H1 (cell line): ENCODE results near the gene PRDM5. TPM values are rescaled to one million over a fixed set of nuclear protein-coding genes. Genes with fewer than 3 reads are reported as not detected.

ENCODE experiments used
- CTCF ChIA-PET: fragments of 300-600 bp; sonication (Branson Sonifier 250); formaldehyde crosslinking; loops from one replicate; lab custom pipeline; 2021; ENCODE audit not compliant: partially characterized antibody; lab: Charles Lee
- POLR2A ChIA-PET: fragments of 300-600 bp; sonication (Branson Sonifier 250); formaldehyde crosslinking; loops from one replicate; lab custom pipeline; 2021; ENCODE audit warnings: inconsistent platforms; ENCODE audit not compliant: partially characterized antibody; lab: Charles Lee
- DNase-seq, 2 experiments: peaks; one replicate each; pipeline versions ENCODE4 v3.0.0 to v3.0.0-alpha.2; 2010 to 2022; ENCODE audit warnings: low spot score in 2 of 2, low read depth in 1 of 2, mixed read lengths in 1 of 2
- FAIRE-seq: peaks from 2 replicates; lab custom pipeline; 2011; peaks lifted over from hg19 to GRCh38; lab: Jason Lieb, UNC
- H2AFZ ChIP-seq: 2 replicates; pipeline ENCODE4 v1.8.1; 2012; ENCODE audit warnings: low read length, inconsistent platforms
- H2AK5ac ChIP-seq: 2 replicates; pipeline ENCODE4 v1.6.1; 2013; ENCODE audit warnings: low read depth, low read length
- H2BK120ac ChIP-seq: replicated peaks from 2 replicates; pipeline ENCODE3; 2013; ENCODE audit warnings: low read depth, low read length, inconsistent platforms
- H2BK12ac ChIP-seq: 2 replicates; pipeline ENCODE4 v1.6.1; 2013; ENCODE audit warnings: low read depth, low read length
- H2BK15ac ChIP-seq: 2 replicates; pipeline ENCODE4 v1.6.1; 2013; ENCODE audit warnings: low read length
- H2BK20ac ChIP-seq: 2 replicates; pipeline ENCODE4 v1.6.1; 2013; ENCODE audit warnings: low read length
- H2BK5ac ChIP-seq: 2 replicates; pipeline ENCODE4 v1.6.1; 2013; ENCODE audit warnings: low read depth, low read length
- H3K14ac ChIP-seq: 2 replicates; pipeline ENCODE4 v1.6.1; 2013; ENCODE audit warnings: inconsistent platforms; ENCODE audit not compliant: insufficient read length
- H3K18ac ChIP-seq: 2 replicates; pipeline ENCODE4 v1.6.1; 2013; ENCODE audit warnings: low read length; ENCODE audit errors: extremely low read depth
- H3K23ac ChIP-seq: 2 replicates; pipeline ENCODE4 v1.6.1; 2013; ENCODE audit warnings: inconsistent platforms; ENCODE audit not compliant: insufficient read length
- H3K23me2 ChIP-seq: 2 replicates; pipeline ENCODE4 v1.6.1; 2013; ENCODE audit warnings: low read depth, low read length
- H3K27ac ChIP-seq: 2 replicates; pipeline ENCODE4 v1.6.1; 2011; ENCODE audit warnings: low read depth, low read length, inconsistent platforms
- H3K27me3 ChIP-seq, 4 experiments: replicated peaks in 1 of 4; 1 replicate in 1 of 4; 2 replicates in 3 of 4; pipeline versions ENCODE4 v1.6.1 to v1.8.1; 2011 to 2013; ENCODE audit warnings: low read length in 3 of 4, mild to moderate bottlenecking in 3 of 4, inconsistent platforms in 2 of 4, mixed read lengths in 2 of 4, moderate library complexity in 1 of 4; ENCODE audit not compliant: control insufficient read depth in 3 of 4, insufficient read depth in 3 of 4; ENCODE audit errors: extremely low read depth in 1 of 4
- H3K36me3 ChIP-seq, 4 experiments: 2 replicates each; pipeline versions ENCODE4 v1.6.1 to v1.8.1; 2011 to 2013; ENCODE audit warnings: mild to moderate bottlenecking in 4 of 4, low read length in 3 of 4, moderate library complexity in 2 of 4, control low read depth in 1 of 4, inconsistent platforms in 1 of 4; ENCODE audit not compliant: insufficient read depth in 4 of 4, control insufficient read depth in 2 of 4
- H3K4ac ChIP-seq: replicated peaks from 2 replicates; pipeline ENCODE3; 2013; ENCODE audit warnings: low read length, low read depth, mixed read lengths, inconsistent platforms; ENCODE audit not compliant: insufficient read length
- H3K4me1 ChIP-seq, 4 experiments: replicated peaks in 1 of 4; 1 replicate in 1 of 4; 2 replicates in 3 of 4; pipeline versions ENCODE4 v1.6.1 to v1.8.1; 2011 to 2013; ENCODE audit warnings: low read length in 3 of 4, inconsistent platforms in 2 of 4, mixed read lengths in 1 of 4; ENCODE audit not compliant: insufficient read depth in 4 of 4, control insufficient read depth in 3 of 4
- H3K4me2 ChIP-seq, 2 experiments: 2 replicates each; pipeline versions ENCODE4 v1.6.1 to v1.8.1; 2011 to 2013; ENCODE audit warnings: low read depth in 2 of 2, low read length in 2 of 2, control low read depth in 1 of 2, inconsistent platforms in 1 of 2, mild to moderate bottlenecking in 1 of 2; ENCODE audit not compliant: insufficient read depth in 1 of 2
- H3K4me3 ChIP-seq, 4 experiments: fragments of 200-600, 300-600 bp in 1 of 4; sonication (generic), shearing (Covaris generic), sonication (Bioruptor Twin) in 1 of 4; 2 replicates each; pipeline versions ENCODE4 v1.5.1 to v1.8.1; 2011 to 2016; ENCODE audit warnings: low read length in 4 of 4, low read depth in 3 of 4, control low read depth in 2 of 4, inconsistent platforms in 2 of 4, mild to moderate bottlenecking in 2 of 4, mixed read lengths in 1 of 4, moderate library complexity in 1 of 4; ENCODE audit not compliant: insufficient read depth in 2 of 4; ENCODE audit errors: extremely low read depth in 1 of 4
- H3K56ac ChIP-seq: replicated peaks from 2 replicates; pipeline ENCODE3; 2013; ENCODE audit warnings: low read depth, mild to moderate bottlenecking, mixed read lengths, low read length, inconsistent platforms; ENCODE audit not compliant: insufficient read length
- H3K79me1 ChIP-seq: 2 replicates; pipeline ENCODE4 v1.6.1; 2013; ENCODE audit warnings: low read depth, low read length, control low read depth
- H3K79me2 ChIP-seq, 2 experiments: 2 replicates each; pipeline versions ENCODE4 v1.6.1 to v1.8.1; 2012 to 2013; ENCODE audit warnings: low read length in 2 of 2, mild to moderate bottlenecking in 2 of 2, inconsistent platforms in 1 of 2; ENCODE audit not compliant: insufficient read depth in 2 of 2, control insufficient read depth in 1 of 2
- H3K9ac ChIP-seq, 4 experiments: replicated peaks in 1 of 4; 1 replicate in 1 of 4; 2 replicates in 3 of 4; pipeline versions ENCODE4 v1.6.1 to v1.8.1; 2011 to 2013; ENCODE audit warnings: low read depth in 3 of 4, low read length in 3 of 4, control low read depth in 2 of 4, mild to moderate bottlenecking in 2 of 4, moderate library complexity in 2 of 4, inconsistent platforms in 1 of 4; ENCODE audit errors: extremely low read depth in 1 of 4
- H3K9me3 ChIP-seq, 2 experiments: 2 replicates each; pipeline versions ENCODE4 v1.6.1 to v1.8.1; 2012 to 2013; ENCODE audit warnings: mild to moderate bottlenecking in 2 of 2, moderate library complexity in 2 of 2, control low read depth in 1 of 2, inconsistent platforms in 1 of 2, low read depth in 1 of 2, low read length in 1 of 2, mixed read lengths in 1 of 2; ENCODE audit not compliant: insufficient read depth in 2 of 2
- H4K20me1 ChIP-seq, 2 experiments: replicated peaks in 1 of 2; 2 replicates each; pipeline versions ENCODE3 to v1.8.1; 2011 to 2013; ENCODE audit warnings: inconsistent platforms in 2 of 2, low read length in 2 of 2, mild to moderate bottlenecking in 1 of 2; ENCODE audit not compliant: insufficient read depth in 2 of 2, control insufficient read depth in 1 of 2
- H4K5ac ChIP-seq: 2 replicates; pipeline ENCODE4 v1.6.1; 2013; ENCODE audit warnings: low read length, low read depth, mixed read lengths, inconsistent platforms; ENCODE audit not compliant: insufficient read length
- H4K8ac ChIP-seq: 2 replicates; pipeline ENCODE4 v1.8.0; 2013; ENCODE audit warnings: mild to moderate bottlenecking, moderate library complexity, low read length, inconsistent platforms; ENCODE audit not compliant: insufficient read depth; ENCODE audit errors: extremely low read depth
- H4K91ac ChIP-seq: replicated peaks from 2 replicates; pipeline ENCODE3; 2013; ENCODE audit warnings: low read length, mixed read lengths, inconsistent platforms; ENCODE audit not compliant: insufficient read length
- ATF3 ChIP-seq: IDR thresholded peaks from 2 replicates; pipeline ENCODE4 v1.6.1; 2011; ENCODE audit warnings: low read depth, mild to moderate bottlenecking, low read length; ENCODE audit not compliant: insufficient read depth
- BCL11A ChIP-seq, 2 experiments: IDR thresholded peaks; one replicate each; pipeline ENCODE4 v1.6.1; 2011; ENCODE audit warnings: low read depth in 2 of 2, low read length in 2 of 2, mild to moderate bottlenecking in 2 of 2
- HDAC2 ChIP-seq, 2 experiments: fragments of 300-600 bp in 1 of 2; sonication (generic) in 1 of 2; IDR thresholded peaks; 2 replicates each; pipeline ENCODE4 v1.6.1; 2011 to 2012; ENCODE audit warnings: low read depth in 2 of 2, low read length in 2 of 2, mild to moderate bottlenecking in 2 of 2, moderate library complexity in 2 of 2, borderline replicate concordance in 1 of 2, inconsistent platforms in 1 of 2
- MAFK ChIP-seq: IDR thresholded peaks from 2 replicates; pipeline ENCODE4 v1.6.1; 2012; ENCODE audit warnings: low read depth, mild to moderate bottlenecking, improper control_type of control experiment, low read length
- SP1 ChIP-seq: IDR thresholded peaks from 2 replicates; pipeline ENCODE4 v1.6.1; 2011; ENCODE audit warnings: low read depth, low read length
- YY1 ChIP-seq: IDR thresholded peaks from 2 replicates; pipeline ENCODE4 v1.6.1; 2011; ENCODE audit warnings: low read depth, mild to moderate bottlenecking, low read length
- WGBS, 2 experiments: shearing (Covaris generic) in 1 of 2; methylation state at CpG; one replicate each; pipeline versions ENCODE4 v1.1.6 to v1.1.7; 2013 to 2015; ENCODE audit warnings: low lambda C conversion rate in 2 of 2, mixed read lengths in 2 of 2, inconsistent platforms in 1 of 2, low coverage in 1 of 2, missing lambda C conversion rate in 1 of 2; ENCODE audit not compliant: insufficient replicate concordance in 2 of 2, insufficient coverage in 1 of 2, insufficient read length in 1 of 2; ENCODE audit errors: extremely low coverage in 1 of 2, missing lambda C conversion rate in 1 of 2; 5-methylcytosine and 5-hydroxymethylcytosine counted together
- polyA plus RNA-seq, 7 experiments: library from polyadenylated mRNA; depleted of rRNA in 3 of 7; stranded (reverse) in 5 of 7; unstranded in 2 of 7; fragments of >200 nt in 5 of 7; fragments of 200-250 nt in 2 of 7; gene quantifications; 1 replicate in 5 of 7; 2 replicates in 1 of 7; 4 replicates in 1 of 7; pipeline versions ENCODE4 v1.2.1 to v1.2.3, GENCODE V29; 2011 to 2013; ENCODE audit warnings: missing spikeins in 2 of 7, mixed read lengths in 2 of 7
- total RNA-seq: library from RNA; stranded (reverse); fragmentation: NEBNext Ultra II Directional; extraction: Animal tissue kit (Norgen Biotek cat#: 25700); gene quantifications from 2 replicates; pipeline ENCODE4 v1.2.1, GENCODE V29; 2021

The PRDM5 gene
- total and polyA plus RNA-seq, 2 of the 8 experiments (the other 6 are each of a cell fraction or from before 2014, with no cell fraction given) = 8.2 to 23.4 TPM

GRCh38 chr4:120926358-120927025 lies 4.0 kb upstream of the PRDM5 start:
- Histone ChIP-seq H2BK20ac (no peak overlapping the region), H3K36me3 (no peaks in the 10 kb centered on the region), H3K27me3 (no peaks in the 10 kb centered on the region; a peak in 2 of 7 replicates), H3K9ac (no peak overlapping the region), H2AFZ (no peak overlapping the region), H3K23ac (no peak overlapping the region), H3K14ac (no peak overlapping the region), H3K4ac (no peak overlapping the region), H3K23me2 (peaks cover 10% of the 10 kb centered on the region), H2BK5ac (no peak overlapping the region), H3K79me2 (no peaks in the 10 kb centered on the region), H3K9me3 (no peaks in the 10 kb centered on the region), H3K4me3 (no peak overlapping the region), H3K27ac (no peak overlapping the region), H3K79me1 (no peaks in the 10 kb centered on the region), H3K18ac (no peak overlapping the region), H4K8ac (no peak overlapping the region), H4K91ac (no peak overlapping the region), H4K5ac (no peak overlapping the region), H2BK120ac (no peak overlapping the region), H3K4me1 (peaks cover 0 to 5% (median 2%) of the 10 kb centered on the region in 4 experiments; a peak in 3 of 7 replicates), H3K56ac (no peak overlapping the region), H4K20me1 (no peaks in the 10 kb centered on the region), H3K4me2 (no peak overlapping the region), H2BK15ac (no peak overlapping the region), H2AK5ac (no peak overlapping the region), H2BK12ac (no peak overlapping the region)
- CTCF ChIA-PET = interaction anchor here (0.9 kb wide), 1 partner anchor 83 kb away, joined by 3 read pairs; no protein-coding TSS in a partner anchor
- DNase-seq = no peak
- 81% methylated on average over 3 of the region's 3 CpGs; no CpG with 5 or more reads in 1 of the 2 experiments for WGBS, 2 experiments
- TF ChIP-seq BCL11A (IDR thresholded peaks at IDR 0.05; ENCODE audit: low read depth in 2 of 2, low read length in 2 of 2) = no peak
- TF ChIP-seq YY1 = no peak
- no peak for TF ChIP-seq ATF3
- no peak for TF ChIP-seq SP1
- no peak for TF ChIP-seq MAFK
- TF ChIP-seq HDAC2 (IDR thresholded peaks at IDR 0.05; ENCODE audit: borderline replicate concordance in 1 of 2, low read depth in 2 of 2, low read length in 2 of 2) = no peak
- FAIRE-seq = no peak
- POLR2A ChIA-PET = no interaction called here
